NB4 (cell line): ENCODE measurements around the gene ABCB9.

Experiments
- DNase-seq: peaks from one replicate; pipeline ENCODE4 v3.0.0; 2010; ENCODE audit warnings: low read depth
- H3K4me3 ChIP-seq: one replicate; pipeline ENCODE4 v1.5.1; 2011; ENCODE audit warnings: mild to moderate bottlenecking, low read depth, low read length, moderate library complexity
- MYC ChIP-seq: IDR thresholded peaks from 2 replicates; pipeline ENCODE4 v1.6.1; 2011; ENCODE audit warnings: low read depth, low read length
- POLR2A ChIP-seq: IDR thresholded peaks from 2 replicates; pipeline ENCODE4 v1.6.1; 2011; ENCODE audit warnings: mild to moderate bottlenecking; ENCODE audit not compliant: insufficient read length; ENCODE audit errors: extremely low read depth
- TF ChIP-seq, protein P1 (sequence below): IDR thresholded peaks from one replicate; pipeline ENCODE4 v1.5.1; 2012; ENCODE audit warnings: low read depth, low read length
- TF ChIP-seq, protein P2 (sequence below): IDR thresholded peaks from 2 replicates; pipeline ENCODE4 v1.6.1; 2011; ENCODE audit warnings: low read depth, low read length

The ABCB9 gene

DNA sequence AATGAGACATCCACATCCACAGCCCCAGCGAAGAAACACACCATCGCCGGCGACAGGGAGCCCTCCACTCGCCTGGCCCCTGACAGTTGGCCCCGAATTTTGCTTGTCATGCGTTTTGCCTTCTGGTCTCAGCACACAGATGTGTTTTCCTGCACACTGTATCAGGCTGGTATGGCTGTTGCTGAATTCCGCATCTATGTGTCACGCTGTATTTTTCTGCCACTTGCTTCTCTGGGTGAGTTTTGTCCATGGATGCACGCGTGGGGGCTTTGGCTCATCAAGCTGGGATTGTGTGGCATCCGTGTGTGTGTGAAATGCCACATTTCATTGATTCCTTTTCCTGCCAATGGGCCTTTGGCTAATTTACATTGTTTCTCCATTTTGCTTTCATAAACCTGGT lies 40.7 kb upstream of the ABCB9 start:
- H3K4me3 ChIP-seq: no peak overlapping the region
- DNase-seq: no peak
- no peak for TF ChIP-seq POLR2A
- TF ChIP-seq MYC: no peak
- TF ChIP-seq, protein P1, sequence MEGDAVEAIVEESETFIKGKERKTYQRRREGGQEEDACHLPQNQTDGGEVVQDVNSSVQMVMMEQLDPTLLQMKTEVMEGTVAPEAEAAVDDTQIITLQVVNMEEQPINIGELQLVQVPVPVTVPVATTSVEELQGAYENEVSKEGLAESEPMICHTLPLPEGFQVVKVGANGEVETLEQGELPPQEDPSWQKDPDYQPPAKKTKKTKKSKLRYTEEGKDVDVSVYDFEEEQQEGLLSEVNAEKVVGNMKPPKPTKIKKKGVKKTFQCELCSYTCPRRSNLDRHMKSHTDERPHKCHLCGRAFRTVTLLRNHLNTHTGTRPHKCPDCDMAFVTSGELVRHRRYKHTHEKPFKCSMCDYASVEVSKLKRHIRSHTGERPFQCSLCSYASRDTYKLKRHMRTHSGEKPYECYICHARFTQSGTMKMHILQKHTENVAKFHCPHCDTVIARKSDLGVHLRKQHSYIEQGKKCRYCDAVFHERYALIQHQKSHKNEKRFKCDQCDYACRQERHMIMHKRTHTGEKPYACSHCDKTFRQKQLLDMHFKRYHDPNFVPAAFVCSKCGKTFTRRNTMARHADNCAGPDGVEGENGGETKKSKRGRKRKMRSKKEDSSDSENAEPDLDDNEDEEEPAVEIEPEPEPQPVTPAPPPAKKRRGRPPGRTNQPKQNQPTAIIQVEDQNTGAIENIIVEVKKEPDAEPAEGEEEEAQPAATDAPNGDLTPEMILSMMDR: no peak
- TF ChIP-seq, protein P2, sequence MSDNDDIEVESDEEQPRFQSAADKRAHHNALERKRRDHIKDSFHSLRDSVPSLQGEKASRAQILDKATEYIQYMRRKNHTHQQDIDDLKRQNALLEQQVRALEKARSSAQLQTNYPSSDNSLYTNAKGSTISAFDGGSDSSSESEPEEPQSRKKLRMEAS: no peak

DNA sequence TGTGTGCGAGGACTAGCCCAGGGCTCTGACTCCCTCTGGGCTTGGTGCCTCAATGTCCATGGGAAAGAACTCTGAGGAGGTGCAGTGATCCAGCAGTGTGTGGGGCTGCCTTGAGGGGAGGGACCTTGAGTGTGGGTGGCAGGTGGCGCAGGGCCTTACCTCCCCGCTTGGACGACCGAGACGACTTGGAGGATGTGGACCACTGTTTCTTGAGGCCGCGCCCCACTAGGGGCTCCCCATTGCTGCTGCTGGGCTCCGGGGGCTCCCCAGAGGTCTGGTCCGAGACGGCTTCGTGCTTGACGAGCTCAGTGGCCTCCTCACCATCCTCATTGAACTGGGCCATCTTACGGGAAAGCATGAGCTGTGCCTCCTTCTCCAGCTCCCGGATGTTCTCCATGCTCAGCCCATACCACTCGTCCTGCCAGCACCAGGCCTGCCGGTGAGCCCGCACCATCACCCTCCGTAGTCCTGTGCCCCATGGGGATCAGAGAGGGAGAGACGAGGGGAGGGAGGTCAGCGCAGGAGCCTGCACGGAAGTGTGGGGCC lies 38.9 kb upstream of the ABCB9 start:
- DNase-seq: no peak
- H3K4me3 ChIP-seq: no peak overlapping the region
- TF ChIP-seq MYC (no peak), POLR2A (no peak)
- TF ChIP-seq, protein P1: no peak
- TF ChIP-seq, protein P2: no peak

DNA sequence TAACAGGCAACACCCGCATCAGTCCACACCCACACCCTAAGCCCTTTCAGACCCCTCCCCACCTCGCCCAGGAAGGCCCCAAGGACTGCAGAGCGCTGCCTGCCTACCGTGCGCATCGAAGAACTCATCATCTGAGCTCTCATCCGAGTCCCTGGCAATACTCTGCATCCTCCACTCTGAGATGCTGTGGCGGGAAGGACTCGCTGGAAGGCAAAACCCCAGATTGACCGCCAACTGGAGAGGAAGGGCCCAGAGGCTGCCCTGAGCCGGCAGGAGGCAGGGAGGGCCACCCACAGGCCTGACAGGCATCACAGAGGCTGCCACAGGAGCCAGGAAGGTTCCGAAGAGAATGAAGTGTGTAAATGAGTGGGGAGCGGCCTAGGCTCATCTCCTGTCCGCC lies 38.0 kb upstream of the ABCB9 start:
- TF ChIP-seq, protein P1: no peak
- DNase-seq: no peak
- H3K4me3 ChIP-seq: no peak overlapping the region

DNA sequence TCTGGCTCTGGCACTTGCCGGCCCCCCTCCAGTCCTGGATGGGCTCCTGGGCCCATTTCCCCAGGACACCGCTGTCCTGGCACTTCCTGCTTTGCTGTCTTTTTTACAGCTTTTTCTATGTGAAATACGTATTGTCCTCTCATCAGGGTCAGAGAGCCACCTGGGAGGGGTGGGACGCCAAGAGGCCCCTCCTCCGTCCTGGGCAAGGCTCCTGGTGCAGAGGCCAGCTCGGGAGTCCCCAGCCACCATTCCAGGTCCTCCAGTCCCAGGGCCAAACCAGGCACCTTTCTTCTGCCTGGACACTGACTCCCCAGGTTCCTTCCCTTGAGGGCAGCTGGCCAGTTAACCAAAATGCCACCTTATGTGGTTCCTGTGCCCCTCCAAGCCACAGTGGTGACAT lies 37.0 kb upstream of the ABCB9 start:
- DNase-seq: no peak
- no peak for TF ChIP-seq MYC
- TF ChIP-seq, protein P2: no peak
- TF ChIP-seq, protein P1: no peak
- no peak for TF ChIP-seq POLR2A
- no peak overlapping the region for H3K4me3 ChIP-seq

DNA sequence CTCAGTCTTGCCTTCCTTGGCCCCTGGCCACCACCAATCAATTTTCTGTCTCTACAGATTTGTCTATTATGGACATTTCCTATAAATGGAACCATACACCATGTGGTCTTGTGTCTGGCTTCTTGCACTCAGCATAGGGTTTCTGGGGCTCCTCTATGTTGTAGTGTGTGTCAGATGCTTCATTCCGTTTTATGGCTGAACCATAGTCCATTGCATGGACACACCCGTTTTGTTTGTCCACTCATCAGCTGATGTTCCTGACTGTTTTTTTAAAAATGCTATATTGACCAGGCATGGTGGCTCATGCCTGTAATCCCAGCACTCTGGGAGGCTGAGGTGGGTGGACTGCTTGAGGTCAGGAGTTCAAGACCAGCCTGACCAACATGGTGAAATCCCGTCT lies 35.2 kb upstream of the ABCB9 start:
- H3K4me3 ChIP-seq: no peak overlapping the region
- no peak for DNase-seq
- TF ChIP-seq MYC (no peak), POLR2A (no peak)
- TF ChIP-seq, protein P2: no peak
- TF ChIP-seq, protein P1: no peak

DNA sequence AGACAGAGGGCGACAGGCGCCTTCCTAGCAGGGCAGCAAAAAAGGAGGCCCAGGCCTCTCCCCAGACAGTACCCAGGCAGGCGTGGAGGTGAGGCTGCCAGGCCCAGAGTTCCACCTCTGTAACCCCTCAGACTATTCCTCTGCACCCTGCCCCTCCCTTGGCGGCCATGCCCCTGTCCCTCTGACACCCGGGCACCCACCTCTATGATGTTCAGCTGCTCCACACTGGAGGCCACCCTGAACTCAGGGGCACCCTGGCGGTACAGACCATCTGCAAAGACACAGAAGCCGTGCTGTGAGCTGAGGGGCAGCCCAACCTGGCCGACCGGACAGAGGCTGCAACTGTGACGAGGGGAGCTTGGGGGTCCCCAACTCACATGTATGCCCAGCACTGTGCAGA lies 34.3 kb upstream of the ABCB9 start:
- no peak overlapping the region for H3K4me3 ChIP-seq
- TF ChIP-seq, protein P2: no peak
- TF ChIP-seq MYC: no peak
- no peak for TF ChIP-seq POLR2A
- TF ChIP-seq, protein P1: no peak
- no peak for DNase-seq
